IPS-18a (cell line): ENCODE measurements around the gene GTPBP10.

Experiments used
- H3K27ac ChIP-seq: one replicate; pipeline ENCODE4 v1.5.1; 2013; ENCODE audit warnings: low read length
- H3K27me3 ChIP-seq: one replicate; pipeline ENCODE4 v1.6.1; 2013; ENCODE audit warnings: mild to moderate bottlenecking, low read length; ENCODE audit not compliant: control insufficient read depth, insufficient read depth
- H3K36me3 ChIP-seq: one replicate; pipeline ENCODE4 v1.6.1; 2013; ENCODE audit warnings: low read depth, low read length; ENCODE audit not compliant: control insufficient read depth
- H3K4me1 ChIP-seq: one replicate; pipeline ENCODE4 v1.6.1; 2013; ENCODE audit warnings: low read depth, low read length; ENCODE audit not compliant: control insufficient read depth
- H3K4me3 ChIP-seq: one replicate; pipeline ENCODE4 v1.5.1; 2013; ENCODE audit warnings: low read length
- H3K9ac ChIP-seq: one replicate; pipeline ENCODE4 v1.6.1; 2013; ENCODE audit warnings: mild to moderate bottlenecking, low read length, moderate library complexity
- H3K9me3 ChIP-seq: one replicate; pipeline ENCODE4 v1.6.1; 2013; ENCODE audit warnings: low read depth, low read length; ENCODE audit not compliant: control insufficient read depth

GTPBP10 gene

GRCh38 chr7:90409667-90410066 is 63.2 kb downstream of the GTPBP10 start:
- Histone ChIP-seq H3K27me3 (no peaks in the 10 kb centered on the region), H3K36me3 (peaks cover 32% of the 10 kb centered on the region), H3K9ac (no peak overlapping the region), H3K9me3 (no peaks in the 10 kb centered on the region), H3K27ac (no peak overlapping the region), H3K4me1 (no peaks in the 10 kb centered on the region), H3K4me3 (no peak overlapping the region)

- H3K27ac ChIP-seq = no peak overlapping the region
- no peak overlapping the region for H3K9ac ChIP-seq
- H3K9me3 ChIP-seq = no peaks in the 10 kb centered on the region
- H3K36me3 ChIP-seq = peaks cover 21% of the 10 kb centered on the region
- H3K4me1 ChIP-seq = no peaks in the 10 kb centered on the region
- no peaks in the 10 kb centered on the region for H3K27me3 ChIP-seq
- no peak overlapping the region for H3K4me3 ChIP-seq
Measured at GRCh38 chr7:90411510-90411909, 65.0 kb downstream of the GTPBP10 start.

- peaks cover 12% of the 10 kb centered on the region for H3K36me3 ChIP-seq
- H3K9me3 ChIP-seq = no peaks in the 10 kb centered on the region
- no peaks in the 10 kb centered on the region for H3K4me1 ChIP-seq
- H3K27ac ChIP-seq = no peak overlapping the region
- no peaks in the 10 kb centered on the region for H3K27me3 ChIP-seq
- no peak overlapping the region for H3K9ac ChIP-seq
- H3K4me3 ChIP-seq = no peak overlapping the region
Measured at GRCh38 chr7:90412458-90413184, 66.1 kb downstream of the GTPBP10 start.

- no peak overlapping the region for H3K9ac ChIP-seq
- H3K4me3 ChIP-seq = no peak overlapping the region
- no peaks in the 10 kb centered on the region for H3K4me1 ChIP-seq
- H3K27ac ChIP-seq = no peak overlapping the region
- H3K36me3 ChIP-seq = peaks cover 11% of the 10 kb centered on the region
- no peaks in the 10 kb centered on the region for H3K9me3 ChIP-seq
- no peaks in the 10 kb centered on the region for H3K27me3 ChIP-seq
Measured at GRCh38 chr7:90413185-90413528, 66.6 kb downstream of the GTPBP10 start.

GRCh38 chr7:90421651-90422050 is 75.1 kb downstream of the GTPBP10 start:
- no peaks in the 10 kb centered on the region for H3K9me3 ChIP-seq
- no peak overlapping the region for H3K4me3 ChIP-seq
- no peak overlapping the region for H3K27ac ChIP-seq
- no peaks in the 10 kb centered on the region for H3K4me1 ChIP-seq
- H3K27me3 ChIP-seq = no peaks in the 10 kb centered on the region
- H3K9ac ChIP-seq = no peak overlapping the region
- no peaks in the 10 kb centered on the region for H3K36me3 ChIP-seq

- H3K27ac ChIP-seq = no peak overlapping the region
- H3K4me3 ChIP-seq = no peak overlapping the region
- H3K36me3 ChIP-seq = no peaks in the 10 kb centered on the region
- H3K9ac ChIP-seq = no peak overlapping the region
- H3K27me3 ChIP-seq = no peaks in the 10 kb centered on the region
- H3K4me1 ChIP-seq = no peaks in the 10 kb centered on the region
- no peaks in the 10 kb centered on the region for H3K9me3 ChIP-seq
Measured at GRCh38 chr7:90424720-90425119, 78.2 kb downstream of the GTPBP10 start.

- Histone ChIP-seq H3K4me1 (no peaks in the 10 kb centered on the region), H3K4me3 (no peak overlapping the region), H3K9me3 (no peaks in the 10 kb centered on the region), H3K27ac (no peak overlapping the region), H3K27me3 (no peaks in the 10 kb centered on the region), H3K9ac (no peak overlapping the region), H3K36me3 (no peaks in the 10 kb centered on the region)
Measured at GRCh38 chr7:90425376-90425775, 78.9 kb downstream of the GTPBP10 start.

- Histone ChIP-seq H3K9me3 (peaks cover 9% of the 10 kb centered on the region), H3K27me3 (no peaks in the 10 kb centered on the region), H3K4me1 (no peaks in the 10 kb centered on the region), H3K9ac (no peak overlapping the region), H3K4me3 (no peak overlapping the region), H3K27ac (no peak overlapping the region), H3K36me3 (no peaks in the 10 kb centered on the region)
Measured at GRCh38 chr7:90430614-90431460, 84.3 kb downstream of the GTPBP10 start.

- Histone ChIP-seq H3K27me3 (no peaks in the 10 kb centered on the region), H3K9ac (no peak overlapping the region), H3K9me3 (peaks cover 9% of the 10 kb centered on the region), H3K36me3 (no peaks in the 10 kb centered on the region), H3K27ac (no peak overlapping the region), H3K4me3 (no peak overlapping the region), H3K4me1 (no peaks in the 10 kb centered on the region)
Measured at GRCh38 chr7:90432752-90433151, 86.2 kb downstream of the GTPBP10 start.

GRCh38 chr7:90433221-90433620 is 86.7 kb downstream of the GTPBP10 start:
- Histone ChIP-seq H3K27me3 (no peaks in the 10 kb centered on the region), H3K9me3 (peaks cover 11% of the 10 kb centered on the region), H3K4me1 (no peaks in the 10 kb centered on the region), H3K9ac (no peak overlapping the region), H3K27ac (no peak overlapping the region), H3K36me3 (no peaks in the 10 kb centered on the region), H3K4me3 (no peak overlapping the region)
